ENCODE results near the gene C9orf153. TPM values are rescaled to one million over a fixed set of nuclear protein-coding genes. Genes with fewer than 3 reads are reported as not detected.

C9orf153 gene
- total and polyA plus RNA-seq, 4 donors = 1.3 to 1.4 TPM; not detected in 2

DNA sequence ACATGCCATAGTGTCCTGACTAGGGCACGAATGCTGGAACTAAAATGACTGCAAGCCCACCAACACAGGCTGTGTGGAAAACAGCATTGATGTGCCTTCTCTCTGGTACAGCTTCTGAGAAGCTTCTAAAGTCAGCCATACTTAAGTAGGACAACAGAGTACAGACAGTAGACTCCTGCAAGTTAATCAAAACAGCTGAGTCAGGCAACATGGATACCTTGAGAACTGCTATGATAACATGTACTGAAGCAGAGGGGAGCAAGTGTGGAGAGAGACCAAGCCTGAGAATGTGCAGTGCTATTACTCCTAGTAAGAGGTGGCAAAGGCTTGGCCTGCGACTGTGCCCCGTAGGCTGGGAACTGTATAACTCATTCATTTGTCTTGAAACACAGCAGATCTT lies 20.4 kb upstream of the C9orf153 start:
- ATAC-seq (ENCODE audit: low FRiP score) (no peak), DNase-seq (no peak)
- no peaks in the 10 kb centered on the region for H3K9me3 ChIP-seq (ENCODE audit: control insufficient read depth, low read length)
- H3K4me3 ChIP-seq (ENCODE audit: low read length in 2 of 2) = no peak overlapping the region
- no peaks in the 10 kb centered on the region for H3K27me3 ChIP-seq (ENCODE audit: control insufficient read depth in 1 of 2, insufficient read depth in 2 of 2, low read length in 1 of 2)
- WGBS, 2 donors = 94 to 95% methylated on average over 3 of the region's 3 CpGs
- H3K27ac ChIP-seq (ENCODE audit: low read depth in 1 of 2, low read length in 2 of 2) = no peak overlapping the region
- H3K36me3 ChIP-seq (ENCODE audit: control insufficient read depth in 1 of 2, insufficient read depth in 2 of 2, low read length in 1 of 2) = no peaks in the 10 kb centered on the region
- intact Hi-C loops (cut with DNase I) = no loop called here
- H3K4me1 ChIP-seq (ENCODE audit: control insufficient read depth in 1 of 2, insufficient read depth in 2 of 2, low read length in 2 of 2) = peaks cover 0 to 2% of the 10 kb centered on the region in 2 donors

DNA sequence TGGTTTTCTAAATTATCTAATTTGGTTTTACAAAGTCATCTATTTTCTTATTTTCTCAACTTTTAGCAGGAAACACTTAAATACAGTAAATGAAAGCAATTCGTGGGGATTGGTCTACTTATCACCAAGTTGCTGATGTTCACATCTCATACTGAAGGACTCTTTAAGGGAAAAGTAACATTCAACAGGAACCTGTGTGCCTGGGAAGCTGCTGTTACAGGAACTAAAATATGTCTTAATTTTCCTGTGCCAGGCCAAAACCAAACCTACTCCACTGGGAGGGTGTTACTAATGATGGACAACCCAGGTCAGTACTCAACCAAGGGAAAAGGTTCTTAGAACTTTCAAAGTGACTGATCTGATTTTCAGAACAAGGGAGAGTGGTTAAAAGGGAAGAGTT lies 17.6 kb upstream of the C9orf153 start:
- WGBS, 2 donors = 47 to 65% methylated on average over 1 of the region's 1 CpG
- Histone ChIP-seq H3K27ac (ENCODE audit: low read depth in 1 of 2, low read length in 2 of 2) (no peak overlapping the region), H3K27me3 (ENCODE audit: control insufficient read depth in 1 of 2, insufficient read depth in 2 of 2, low read length in 1 of 2) (no peaks in the 10 kb centered on the region), H3K36me3 (ENCODE audit: control insufficient read depth in 1 of 2, insufficient read depth in 2 of 2, low read length in 1 of 2) (peaks cover 3 to 4% of the 10 kb centered on the region in 2 donors), H3K9me3 (ENCODE audit: control insufficient read depth, low read length) (no peaks in the 10 kb centered on the region), H3K4me1 (ENCODE audit: control insufficient read depth in 1 of 2, insufficient read depth in 2 of 2, low read length in 2 of 2) (peaks cover 0 to 5% of the 10 kb centered on the region in 2 donors), H3K4me3 (ENCODE audit: low read length in 2 of 2) (no peak overlapping the region)
- ATAC-seq (ENCODE audit: low FRiP score) = no peak
- intact Hi-C loops (cut with DNase I) = no loop called here
- no peak for DNase-seq

DNA sequence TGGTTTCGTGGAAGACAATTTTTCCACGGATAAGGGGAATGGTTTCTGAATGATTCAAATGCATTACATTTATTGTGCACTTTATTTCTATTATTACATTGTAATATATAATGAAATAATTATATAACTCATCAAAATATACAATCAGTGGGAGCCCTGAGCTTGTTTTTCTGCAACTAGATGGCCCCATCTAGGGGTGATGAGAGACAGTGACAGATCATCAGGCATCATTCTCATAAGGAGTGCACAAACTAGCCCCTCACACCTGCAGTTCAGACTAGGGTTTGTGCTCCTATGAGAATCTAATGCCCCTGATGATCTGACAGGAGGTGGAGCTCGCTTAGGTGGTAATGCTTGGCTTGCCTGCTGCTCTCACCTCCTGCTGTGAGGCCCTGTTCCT lies 16.5 kb upstream of the C9orf153 start:
- H3K36me3 ChIP-seq (ENCODE audit: control insufficient read depth in 1 of 2, insufficient read depth in 2 of 2, low read length in 1 of 2) = peaks cover 4 to 7% of the 10 kb centered on the region in 2 donors
- H3K4me1 ChIP-seq (ENCODE audit: control insufficient read depth in 1 of 2, insufficient read depth in 2 of 2, low read length in 2 of 2) = peaks cover 0 to 5% of the 10 kb centered on the region in 2 donors
- intact Hi-C loops (cut with DNase I) = no loop called here
- ATAC-seq (ENCODE audit: low FRiP score) = no peak
- no peaks in the 10 kb centered on the region for H3K9me3 ChIP-seq (ENCODE audit: control insufficient read depth, low read length)
- 74 to 82% methylated on average over 3 of the region's 3 CpGs for WGBS, 2 donors
- H3K4me3 ChIP-seq (ENCODE audit: low read length in 2 of 2) = no peak overlapping the region
- no peak for DNase-seq
- no peak overlapping the region for H3K27ac ChIP-seq (ENCODE audit: low read depth in 1 of 2, low read length in 2 of 2)
- H3K27me3 ChIP-seq (ENCODE audit: control insufficient read depth in 1 of 2, insufficient read depth in 2 of 2, low read length in 1 of 2) = no peaks in the 10 kb centered on the region

DNA sequence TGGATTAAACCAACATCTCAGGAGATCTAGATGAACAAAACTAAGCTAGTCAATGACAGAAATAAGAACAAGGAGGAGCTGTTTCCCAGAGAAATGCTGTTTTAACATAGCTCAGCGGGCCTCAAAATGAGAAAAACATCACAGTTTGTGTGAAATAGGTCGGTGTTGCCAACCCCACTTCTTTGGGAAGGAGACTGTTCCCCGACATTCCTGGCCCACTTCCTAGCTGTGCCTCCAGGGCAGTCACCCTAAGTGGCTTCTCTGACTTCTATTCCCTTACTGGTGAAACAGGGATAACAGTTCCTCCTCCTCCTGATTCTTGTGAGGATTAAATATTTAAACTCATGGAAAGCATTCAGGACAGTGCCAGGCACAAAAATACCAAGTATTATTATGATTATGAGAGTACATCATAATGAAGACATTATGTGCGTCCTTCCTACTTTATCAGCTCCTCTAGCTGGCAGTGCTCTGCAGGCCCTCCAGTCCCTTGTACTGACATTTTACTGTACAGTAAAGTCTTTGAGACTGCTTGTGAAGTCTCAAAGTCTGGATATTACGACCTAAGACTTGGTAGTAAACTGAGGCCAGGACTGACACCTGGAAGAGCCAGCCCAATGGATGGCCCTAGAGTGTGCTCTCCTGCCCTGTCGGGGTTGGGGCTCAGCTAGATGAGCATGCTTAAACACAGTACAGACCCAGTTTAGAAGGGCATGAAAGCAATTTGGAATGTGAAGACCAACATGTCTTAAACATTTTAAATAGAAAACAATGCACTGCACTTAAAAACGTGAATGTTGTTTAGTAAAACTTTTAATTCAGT lies 15.6 kb upstream of the C9orf153 start:
- intact Hi-C loops (cut with DNase I) = no loop called here
- DNase-seq = no peak
- H3K27me3 ChIP-seq (ENCODE audit: control insufficient read depth in 1 of 2, insufficient read depth in 2 of 2, low read length in 1 of 2) = no peaks in the 10 kb centered on the region
- peaks cover 0 to 5% of the 10 kb centered on the region in 2 donors for H3K4me1 ChIP-seq (ENCODE audit: control insufficient read depth in 1 of 2, insufficient read depth in 2 of 2, low read length in 2 of 2)
- peaks cover 4 to 7% of the 10 kb centered on the region in 2 donors for H3K36me3 ChIP-seq (ENCODE audit: control insufficient read depth in 1 of 2, insufficient read depth in 2 of 2, low read length in 1 of 2)
- no peak for ATAC-seq (ENCODE audit: low FRiP score)
- H3K4me3 ChIP-seq (ENCODE audit: low read length in 2 of 2) = no peak overlapping the region
- H3K27ac ChIP-seq (ENCODE audit: low read depth in 1 of 2, low read length in 2 of 2) = no peak overlapping the region
- 64 to 68% methylated on average over 7 of the region's 7 CpGs for WGBS, 2 donors
- H3K9me3 ChIP-seq (ENCODE audit: control insufficient read depth, low read length) = no peaks in the 10 kb centered on the region

DNA sequence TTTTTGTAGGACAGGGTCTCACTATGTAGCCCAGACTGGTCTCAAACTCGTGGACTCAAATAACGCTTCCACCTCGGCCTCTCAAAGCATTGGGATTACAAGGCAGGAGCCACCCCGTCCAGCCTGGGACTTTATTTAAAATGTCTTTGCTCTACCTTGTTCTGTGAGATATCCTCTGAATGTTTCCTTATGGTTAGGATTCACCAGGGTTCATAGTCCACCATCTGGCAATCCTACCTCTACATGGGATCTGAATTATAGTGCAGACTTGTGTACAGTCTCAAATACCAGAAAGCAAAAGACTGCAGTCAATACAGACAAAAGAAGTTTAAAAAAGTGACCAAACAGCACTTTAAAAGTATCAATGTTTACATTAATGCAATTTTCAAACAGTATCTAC lies 12.8 kb upstream of the C9orf153 start:
- no peaks in the 10 kb centered on the region for H3K27me3 ChIP-seq (ENCODE audit: control insufficient read depth in 1 of 2, insufficient read depth in 2 of 2, low read length in 1 of 2)
- H3K9me3 ChIP-seq (ENCODE audit: control insufficient read depth, low read length) = no peaks in the 10 kb centered on the region
- no peak overlapping the region for H3K4me3 ChIP-seq (ENCODE audit: low read length in 2 of 2)
- 94 to 95% methylated on average over 4 of the region's 4 CpGs for WGBS, 2 donors
- no peak for ATAC-seq (ENCODE audit: low FRiP score)
- intact Hi-C loops (cut with DNase I) = no loop called here
- H3K4me1 ChIP-seq (ENCODE audit: control insufficient read depth in 1 of 2, insufficient read depth in 2 of 2, low read length in 2 of 2) = peaks cover 0 to 5% of the 10 kb centered on the region in 2 donors
- no peak overlapping the region for H3K27ac ChIP-seq (ENCODE audit: low read depth in 1 of 2, low read length in 2 of 2)
- no peak for DNase-seq
- peaks cover 4 to 7% of the 10 kb centered on the region in 2 donors for H3K36me3 ChIP-seq (ENCODE audit: control insufficient read depth in 1 of 2, insufficient read depth in 2 of 2, low read length in 1 of 2)

DNA sequence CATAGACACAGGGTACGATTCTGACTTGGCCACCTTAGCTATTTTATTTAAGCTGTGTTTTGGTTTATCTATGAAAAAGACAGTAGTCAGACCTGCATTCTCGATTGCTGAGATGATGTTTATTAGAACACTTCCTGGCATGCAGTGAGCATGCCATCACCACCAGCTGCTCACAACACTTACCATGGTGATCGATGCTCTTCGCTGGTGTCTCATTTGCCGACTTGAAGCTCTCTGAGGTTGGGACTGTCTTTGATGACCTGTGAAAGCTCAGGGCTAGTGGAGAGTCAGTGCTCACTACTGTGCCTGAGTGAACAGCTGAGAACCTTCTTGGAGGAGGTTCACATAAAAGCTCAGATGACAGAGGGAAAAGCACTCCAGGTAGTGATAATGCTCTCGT lies 4.4 kb upstream of the C9orf153 start:
- Histone ChIP-seq H3K27me3 (ENCODE audit: control insufficient read depth in 1 of 2, insufficient read depth in 2 of 2, low read length in 1 of 2) (no peaks in the 10 kb centered on the region), H3K36me3 (ENCODE audit: control insufficient read depth in 1 of 2, insufficient read depth in 2 of 2, low read length in 1 of 2) (peaks cover 4 to 9% of the 10 kb centered on the region in 2 donors), H3K4me1 (ENCODE audit: control insufficient read depth in 1 of 2, insufficient read depth in 2 of 2, low read length in 2 of 2) (no peaks in the 10 kb centered on the region), H3K27ac (ENCODE audit: low read depth in 1 of 2, low read length in 2 of 2) (no peak overlapping the region), H3K4me3 (ENCODE audit: low read length in 2 of 2) (no peak overlapping the region), H3K9me3 (ENCODE audit: control insufficient read depth, low read length) (no peaks in the 10 kb centered on the region)
- ATAC-seq (ENCODE audit: low FRiP score) (no peak), DNase-seq (no peak)
- WGBS, 2 donors = 86 to 94% methylated on average over 6 of the region's 6 CpGs
- intact Hi-C loops (cut with DNase I) = no loop called here

DNA sequence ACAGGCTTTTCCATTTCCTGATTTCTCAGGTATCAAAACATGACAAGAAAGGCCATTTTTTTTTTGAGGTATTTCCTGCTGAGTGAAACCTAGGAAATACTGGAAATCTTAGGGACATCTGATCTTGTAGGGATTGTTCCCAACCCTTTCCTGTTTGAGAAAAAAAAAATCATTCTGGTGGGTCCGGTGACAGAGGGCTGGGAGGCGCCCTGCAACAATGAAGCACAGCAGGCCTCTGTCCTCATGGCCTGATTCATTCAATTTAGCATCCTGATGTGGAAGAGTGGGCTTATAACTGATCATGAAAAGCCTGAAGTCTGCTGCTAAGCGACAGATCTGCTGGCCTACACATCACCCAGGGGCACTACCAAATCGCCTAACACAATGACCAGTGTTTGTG lies 3.0 kb upstream of the C9orf153 start:
- peaks cover 4 to 9% of the 10 kb centered on the region in 2 donors for H3K36me3 ChIP-seq (ENCODE audit: control insufficient read depth in 1 of 2, insufficient read depth in 2 of 2, low read length in 1 of 2)
- intact Hi-C loops (cut with DNase I) = no loop called here
- H3K27me3 ChIP-seq (ENCODE audit: control insufficient read depth in 1 of 2, insufficient read depth in 2 of 2, low read length in 1 of 2) = no peaks in the 10 kb centered on the region
- no peak overlapping the region for H3K4me3 ChIP-seq (ENCODE audit: low read length in 2 of 2)
- H3K27ac ChIP-seq (ENCODE audit: low read depth in 1 of 2, low read length in 2 of 2) = no peak overlapping the region
- 71 to 90% methylated on average over 4 of the region's 4 CpGs for WGBS, 2 donors
- no peak for DNase-seq
- no peak for ATAC-seq (ENCODE audit: low FRiP score)
- no peaks in the 10 kb centered on the region for H3K4me1 ChIP-seq (ENCODE audit: control insufficient read depth in 1 of 2, insufficient read depth in 2 of 2, low read length in 2 of 2)
- H3K9me3 ChIP-seq (ENCODE audit: control insufficient read depth, low read length) = no peaks in the 10 kb centered on the region

DNA sequence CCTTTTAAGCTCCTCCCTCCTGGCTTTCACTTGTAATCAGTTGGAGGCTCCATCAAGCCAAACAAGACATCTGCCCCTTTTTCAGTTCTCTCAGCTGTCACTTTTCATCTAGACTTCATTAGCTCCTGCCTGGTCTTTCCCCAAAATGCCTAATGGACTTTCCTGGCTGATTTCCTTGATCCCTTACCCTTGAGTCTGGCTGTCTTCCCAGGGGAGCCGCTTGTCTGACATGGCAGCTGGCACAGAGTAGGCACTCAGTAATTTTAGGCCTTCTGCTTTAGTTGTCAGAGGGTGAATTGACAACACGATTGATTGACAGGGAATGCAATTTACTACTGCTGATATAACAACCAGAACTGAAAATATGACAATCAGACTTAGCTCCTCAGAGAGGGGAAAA lies 2.1 kb downstream of the C9orf153 start:
- H3K36me3 ChIP-seq (ENCODE audit: control insufficient read depth in 1 of 2, insufficient read depth in 2 of 2, low read length in 1 of 2) = peaks cover 0 to 4% of the 10 kb centered on the region in 2 donors
- no peak overlapping the region for H3K27ac ChIP-seq (ENCODE audit: low read depth in 1 of 2, low read length in 2 of 2)
- H3K4me3 ChIP-seq (ENCODE audit: low read length in 2 of 2) = no peak overlapping the region
- no peaks in the 10 kb centered on the region for H3K4me1 ChIP-seq (ENCODE audit: control insufficient read depth in 1 of 2, insufficient read depth in 2 of 2, low read length in 2 of 2)
- no peaks in the 10 kb centered on the region for H3K27me3 ChIP-seq (ENCODE audit: control insufficient read depth in 1 of 2, insufficient read depth in 2 of 2, low read length in 1 of 2)
- DNase-seq (no peak), ATAC-seq (ENCODE audit: low FRiP score) (no peak)
- intact Hi-C loops (cut with DNase I) = no loop called here
- H3K9me3 ChIP-seq (ENCODE audit: control insufficient read depth, low read length) = no peaks in the 10 kb centered on the region
- WGBS, 2 donors = 34 to 43% methylated on average over 2 of the region's 2 CpGs

DNA sequence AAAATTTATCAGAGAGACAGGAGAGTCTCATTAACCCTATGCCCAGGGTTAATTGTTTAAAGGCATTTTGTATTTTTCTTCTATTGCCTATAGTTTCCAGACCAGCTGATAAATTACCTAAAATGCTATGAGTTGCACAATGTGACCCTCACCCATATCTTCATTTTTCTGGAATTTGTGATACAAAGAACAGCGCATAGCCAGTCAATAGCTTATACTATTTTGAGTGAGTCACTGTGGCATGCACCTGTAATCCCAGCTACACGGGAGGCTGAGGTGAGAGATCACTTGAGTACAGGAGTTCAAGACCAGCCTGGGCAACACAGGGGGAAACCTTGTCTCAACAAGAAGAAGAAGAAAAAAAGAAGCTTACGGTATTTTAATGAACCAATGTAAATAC lies 2.8 kb downstream of the C9orf153 start:
- H3K4me1 ChIP-seq (ENCODE audit: control insufficient read depth in 1 of 2, insufficient read depth in 2 of 2, low read length in 2 of 2) = no peaks in the 10 kb centered on the region
- no peaks in the 10 kb centered on the region for H3K36me3 ChIP-seq (ENCODE audit: control insufficient read depth in 1 of 2, insufficient read depth in 2 of 2, low read length in 1 of 2)
- no peak overlapping the region for H3K4me3 ChIP-seq (ENCODE audit: low read length in 2 of 2)
- no peaks in the 10 kb centered on the region for H3K27me3 ChIP-seq (ENCODE audit: control insufficient read depth in 1 of 2, insufficient read depth in 2 of 2, low read length in 1 of 2)
- ATAC-seq (ENCODE audit: low FRiP score) (no peak), DNase-seq (no peak)
- 77 to 82% methylated on average over 3 of the region's 3 CpGs for WGBS, 2 donors
- no peak overlapping the region for H3K27ac ChIP-seq (ENCODE audit: low read depth in 1 of 2, low read length in 2 of 2)
- intact Hi-C loops (cut with DNase I) = no loop called here
- no peaks in the 10 kb centered on the region for H3K9me3 ChIP-seq (ENCODE audit: control insufficient read depth, low read length)
